IPS-18a (cell line): ENCODE data around the gene MTARC1.

ENCODE experiments used
- H3K27ac ChIP-seq: one replicate; pipeline ENCODE4 v1.5.1; 2013; ENCODE audit warnings: low read length
- H3K27me3 ChIP-seq: one replicate; pipeline ENCODE4 v1.6.1; 2013; ENCODE audit warnings: mild to moderate bottlenecking, low read length; ENCODE audit not compliant: control insufficient read depth, insufficient read depth
- H3K36me3 ChIP-seq: one replicate; pipeline ENCODE4 v1.6.1; 2013; ENCODE audit warnings: low read depth, low read length; ENCODE audit not compliant: control insufficient read depth
- H3K4me1 ChIP-seq: one replicate; pipeline ENCODE4 v1.6.1; 2013; ENCODE audit warnings: low read depth, low read length; ENCODE audit not compliant: control insufficient read depth
- H3K4me3 ChIP-seq: one replicate; pipeline ENCODE4 v1.5.1; 2013; ENCODE audit warnings: low read length
- H3K9ac ChIP-seq: one replicate; pipeline ENCODE4 v1.6.1; 2013; ENCODE audit warnings: mild to moderate bottlenecking, low read length, moderate library complexity
- H3K9me3 ChIP-seq: one replicate; pipeline ENCODE4 v1.6.1; 2013; ENCODE audit warnings: low read depth, low read length; ENCODE audit not compliant: control insufficient read depth

Gene MTARC1

GRCh38 chr1:220809704-220810103, 23.0 kb downstream of the MTARC1 start:
- Histone ChIP-seq H3K4me3 (no peak overlapping the region), H3K36me3 (peaks cover 15% of the 10 kb centered on the region), H3K27me3 (no peaks in the 10 kb centered on the region), H3K9me3 (no peaks in the 10 kb centered on the region), H3K9ac (no peak overlapping the region), H3K27ac (no peak overlapping the region), H3K4me1 (peaks cover 5% of the 10 kb centered on the region)

GRCh38 chr1:220810179-220810653, 23.5 kb downstream of the MTARC1 start:
- Histone ChIP-seq H3K27me3 (no peaks in the 10 kb centered on the region), H3K9me3 (no peaks in the 10 kb centered on the region), H3K9ac (no peak overlapping the region), H3K4me1 (peaks cover 5% of the 10 kb centered on the region), H3K27ac (no peak overlapping the region), H3K36me3 (peaks cover 11% of the 10 kb centered on the region), H3K4me3 (peak overlapping the region; percentile 29)

DNA sequence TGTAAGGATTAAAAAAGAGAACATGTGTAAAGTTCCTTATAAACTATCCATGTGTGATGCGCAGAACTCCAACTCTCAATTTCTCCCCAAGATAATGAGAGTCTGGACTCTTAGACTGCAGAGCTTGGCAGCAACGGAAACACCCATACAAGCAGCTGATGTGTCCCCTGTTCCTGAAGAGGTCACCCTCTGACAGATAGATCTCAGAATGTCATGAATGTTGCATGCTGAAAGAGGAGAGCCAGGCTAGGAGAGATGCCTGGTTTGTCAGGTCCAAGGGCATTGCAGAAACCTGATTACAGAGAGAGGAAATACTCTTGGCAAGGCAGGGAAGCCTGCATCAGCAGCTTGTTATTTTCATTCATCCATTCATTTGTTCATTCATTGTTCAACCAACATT, 24.2 kb downstream of the MTARC1 start:
- no peaks in the 10 kb centered on the region for H3K27me3 ChIP-seq
- H3K27ac ChIP-seq = no peak overlapping the region
- peaks cover 11% of the 10 kb centered on the region for H3K36me3 ChIP-seq
- H3K9ac ChIP-seq = no peak overlapping the region
- H3K9me3 ChIP-seq = no peaks in the 10 kb centered on the region
- H3K4me1 ChIP-seq = peaks cover 5% of the 10 kb centered on the region
- H3K4me3 ChIP-seq = no peak overlapping the region

DNA sequence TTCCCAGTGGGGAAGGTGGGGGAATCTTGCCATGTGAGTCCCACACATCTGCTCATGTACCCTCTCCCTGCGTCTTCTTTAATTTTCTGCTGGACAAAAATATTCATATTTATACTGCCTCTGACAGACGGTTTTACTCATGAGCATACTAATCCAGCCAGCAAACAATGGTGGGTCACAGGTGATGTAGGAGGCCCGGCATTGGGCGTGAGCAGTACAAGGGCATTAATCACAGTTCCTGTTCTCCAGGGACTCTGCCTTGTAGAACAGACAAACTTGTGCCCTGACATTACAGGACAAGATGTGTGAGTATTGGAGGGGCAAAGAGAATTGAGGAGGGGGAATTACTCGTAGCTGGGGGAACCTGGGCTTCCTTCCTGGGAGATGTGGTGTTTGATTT, 25.0 kb downstream of the MTARC1 start:
- Histone ChIP-seq H3K9ac (no peak overlapping the region), H3K27me3 (no peaks in the 10 kb centered on the region), H3K4me3 (no peak overlapping the region), H3K4me1 (peaks cover 5% of the 10 kb centered on the region), H3K9me3 (no peaks in the 10 kb centered on the region), H3K36me3 (peaks cover 11% of the 10 kb centered on the region), H3K27ac (no peak overlapping the region)

- Histone ChIP-seq H3K4me3 (no peak overlapping the region), H3K4me1 (peaks cover 5% of the 10 kb centered on the region), H3K9ac (no peak overlapping the region), H3K27me3 (no peaks in the 10 kb centered on the region), H3K36me3 (peaks cover 11% of the 10 kb centered on the region), H3K27ac (no peak overlapping the region), H3K9me3 (no peaks in the 10 kb centered on the region)
These were observed 25.6 kb downstream of the MTARC1 start for GRCh38 chr1:220812308-220812707.

GRCh38 chr1:220813013-220813412, 26.3 kb downstream of the MTARC1 start:
- no peaks in the 10 kb centered on the region for H3K27me3 ChIP-seq
- H3K4me3 ChIP-seq = no peak overlapping the region
- no peak overlapping the region for H3K9ac ChIP-seq
- peaks cover 11% of the 10 kb centered on the region for H3K36me3 ChIP-seq
- peaks cover 5% of the 10 kb centered on the region for H3K4me1 ChIP-seq
- no peaks in the 10 kb centered on the region for H3K9me3 ChIP-seq
- H3K27ac ChIP-seq = no peak overlapping the region

GRCh38 chr1:220815409-220815808, 28.7 kb downstream of the MTARC1 start:
- peaks cover 5% of the 10 kb centered on the region for H3K4me1 ChIP-seq

GRCh38 chr1:220817907-220818306, 31.2 kb downstream of the MTARC1 start:
- Histone ChIP-seq H3K36me3 (peaks cover 4% of the 10 kb centered on the region), H3K27me3 (no peaks in the 10 kb centered on the region), H3K9ac (no peak overlapping the region), H3K4me3 (no peak overlapping the region), H3K4me1 (peaks cover 5% of the 10 kb centered on the region), H3K27ac (no peak overlapping the region), H3K9me3 (no peaks in the 10 kb centered on the region)

More at GRCh38 chr1:220815409-220815808, 28.7 kb downstream of the MTARC1 start:
- H3K4me3 ChIP-seq = no peak overlapping the region
- H3K36me3 ChIP-seq = peaks cover 11% of the 10 kb centered on the region
- no peaks in the 10 kb centered on the region for H3K27me3 ChIP-seq
- H3K9me3 ChIP-seq = no peaks in the 10 kb centered on the region
- no peak overlapping the region for H3K9ac ChIP-seq
- H3K27ac ChIP-seq = no peak overlapping the region

GRCh38 chr1:220818421-220819173, 31.9 kb downstream of the MTARC1 start:
- Histone ChIP-seq H3K4me1 (peaks cover 5% of the 10 kb centered on the region), H3K9ac (no peak overlapping the region), H3K27ac (no peak overlapping the region), H3K4me3 (no peak overlapping the region), H3K27me3 (no peaks in the 10 kb centered on the region), H3K9me3 (no peaks in the 10 kb centered on the region), H3K36me3 (peaks cover 4% of the 10 kb centered on the region)

DNA sequence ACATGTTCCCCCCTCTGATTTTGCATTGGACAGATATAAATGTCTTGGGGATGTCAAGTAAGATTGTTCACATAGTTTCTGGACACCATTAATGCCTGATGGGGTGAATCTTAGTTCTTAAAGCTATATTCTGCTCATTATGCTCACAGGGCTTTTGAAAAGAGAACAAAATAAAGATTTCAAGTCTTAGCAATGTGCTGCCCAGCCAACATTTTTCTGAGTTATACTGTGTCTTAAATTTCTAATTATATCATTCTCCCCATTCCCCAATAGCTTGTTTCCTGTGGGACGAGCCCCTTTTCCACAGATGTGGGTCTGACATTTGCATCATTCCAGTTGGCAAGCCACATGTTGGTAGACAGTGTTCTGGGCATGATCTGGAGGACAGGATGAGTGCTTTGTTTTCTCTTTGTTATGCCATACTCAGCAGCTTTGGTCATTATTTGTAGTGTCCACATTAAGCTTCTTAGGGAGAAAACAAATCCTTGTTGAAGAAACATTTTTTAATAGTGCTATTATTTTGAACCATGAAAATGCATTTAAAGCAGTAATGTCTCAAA, 32.8 kb downstream of the MTARC1 start:
- no peak overlapping the region for H3K9ac ChIP-seq
- no peak overlapping the region for H3K27ac ChIP-seq
- no peak overlapping the region for H3K4me3 ChIP-seq
- no peaks in the 10 kb centered on the region for H3K9me3 ChIP-seq
- peaks cover 5% of the 10 kb centered on the region for H3K4me1 ChIP-seq
- no peaks in the 10 kb centered on the region for H3K36me3 ChIP-seq
- H3K27me3 ChIP-seq = no peaks in the 10 kb centered on the region

DNA sequence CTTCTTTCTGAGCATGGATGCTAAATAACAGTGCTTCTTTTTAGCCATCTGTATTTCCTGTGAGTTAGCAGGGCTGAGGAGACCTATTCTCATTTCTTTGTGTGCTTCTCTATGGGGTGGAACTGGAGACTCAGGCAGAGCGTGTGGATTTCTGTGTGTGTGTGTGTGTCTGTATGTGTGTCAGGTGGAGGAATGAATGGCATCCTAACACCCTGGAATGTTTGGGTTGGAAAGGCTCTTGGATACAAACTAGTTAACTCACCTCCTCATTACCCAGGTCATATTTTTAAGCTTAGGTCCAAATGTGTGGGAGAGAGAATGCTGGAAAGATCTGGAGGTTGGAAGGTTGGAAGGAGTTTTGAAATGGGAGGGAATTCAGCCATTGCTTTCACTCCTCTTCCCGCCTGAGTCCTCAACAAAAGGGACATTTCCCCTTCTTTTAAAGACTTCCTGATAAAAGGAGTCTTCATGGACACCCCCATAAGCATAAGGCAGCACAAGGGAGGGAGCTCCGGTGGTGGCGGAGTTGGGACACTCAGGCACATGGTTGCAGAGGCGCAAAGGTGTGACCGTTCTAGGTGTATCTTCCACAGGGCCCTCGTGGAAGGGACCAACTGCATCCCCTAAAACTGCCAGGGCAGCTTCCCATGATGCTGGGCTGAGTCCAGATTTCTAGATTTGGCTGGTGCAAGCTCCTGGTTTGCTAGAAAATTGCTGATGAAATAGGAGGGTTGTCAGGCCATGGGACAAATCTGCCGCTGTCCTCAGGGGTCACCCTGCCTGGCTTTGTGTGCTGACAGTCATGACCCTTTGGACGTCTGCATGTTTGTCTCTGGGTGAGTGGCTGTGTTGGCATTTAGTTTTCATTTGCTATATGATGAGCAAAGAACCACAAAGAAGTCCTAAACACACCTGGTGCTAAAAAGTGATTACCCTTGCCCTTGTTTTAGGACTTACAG, 37.6 kb downstream of the MTARC1 start:
- Histone ChIP-seq H3K27ac (no peak overlapping the region), H3K4me1 (no peaks in the 10 kb centered on the region), H3K27me3 (no peaks in the 10 kb centered on the region), H3K9ac (no peak overlapping the region), H3K4me3 (no peak overlapping the region), H3K9me3 (no peaks in the 10 kb centered on the region), H3K36me3 (no peaks in the 10 kb centered on the region)
